Activated naive CD8-positive, alpha-beta T cell treated with anti-CD3 and anti-CD28 coated beads, Interleukin-2, amount 50 U/mL, for 24 hours (primary cell): Measurements from ENCODE around the gene MEIS3.
A peak's percentile ranks its signal among the peaks of the same experiment; 100 is the strongest.
"Not testable (repeated sequence)": the region's sequence is repeated elsewhere in the genome, so short reads cannot be mapped to it uniquely, and the experiment has no call there.

ENCODE experiments used
- ATAC-seq: fragments of 150-1000 bp; cut with Tn5 transposase; one replicate; pipeline ENCODE4 v1.10.0; 2021
- DNase-seq: peaks from one replicate; pipeline ENCODE4 v3.0.0; 2021
- H3K27ac Mint-ChIP-seq: one replicate; pipeline ENCODE4 v1.8.0; 2021; ENCODE audit warnings: mild to moderate bottlenecking, mixed read lengths
- H3K27me3 Mint-ChIP-seq: one replicate; pipeline ENCODE4 v1.8.0; 2021; ENCODE audit warnings: mixed read lengths
- H3K36me3 Mint-ChIP-seq: one replicate; pipeline ENCODE4 v1.8.0; 2021; ENCODE audit warnings: low read depth, mixed read lengths
- H3K4me1 Mint-ChIP-seq: one replicate; pipeline ENCODE4 v1.8.0; 2021; ENCODE audit warnings: mixed read lengths
- H3K4me3 Mint-ChIP-seq: one replicate; pipeline ENCODE4 v1.8.0; 2021; ENCODE audit warnings: mild to moderate bottlenecking, moderate library complexity, mixed read lengths
- H3K9me3 Mint-ChIP-seq: one replicate; pipeline ENCODE4 v1.8.0; 2021; ENCODE audit warnings: mixed read lengths

MEIS3 gene

DNA sequence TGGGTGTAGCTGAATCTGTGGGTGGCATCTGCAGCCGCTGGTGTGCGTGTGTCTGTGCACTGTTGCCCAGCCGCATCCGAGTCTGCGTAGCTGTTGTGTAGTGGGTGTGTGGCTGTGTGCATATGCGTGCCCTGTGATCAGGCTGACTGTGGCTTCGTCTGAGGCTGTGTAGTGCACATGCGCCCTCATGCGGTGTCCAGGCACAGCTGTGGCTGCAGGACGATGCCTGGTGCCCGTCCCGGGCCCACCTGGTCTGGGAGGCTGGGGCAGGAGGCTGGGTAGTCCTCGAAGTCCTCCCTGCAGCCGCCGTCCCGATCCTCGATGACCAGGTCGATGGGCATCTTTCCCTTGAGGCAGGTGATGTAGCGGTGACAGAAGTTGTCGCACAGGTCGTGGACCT is 4.9 kb downstream of the MEIS3 start:
- Mint-ChIP-seq H3K4me3 (no peak overlapping the region), H3K9me3 (no peaks in the 10 kb centered on the region), H3K4me1 (peaks cover 10% of the 10 kb centered on the region), H3K27me3 (peaks cover 49% of the 10 kb centered on the region), H3K27ac (no peak overlapping the region), H3K36me3 (no peaks in the 10 kb centered on the region)
- ATAC-seq (no peak), DNase-seq (no peak)

DNA sequence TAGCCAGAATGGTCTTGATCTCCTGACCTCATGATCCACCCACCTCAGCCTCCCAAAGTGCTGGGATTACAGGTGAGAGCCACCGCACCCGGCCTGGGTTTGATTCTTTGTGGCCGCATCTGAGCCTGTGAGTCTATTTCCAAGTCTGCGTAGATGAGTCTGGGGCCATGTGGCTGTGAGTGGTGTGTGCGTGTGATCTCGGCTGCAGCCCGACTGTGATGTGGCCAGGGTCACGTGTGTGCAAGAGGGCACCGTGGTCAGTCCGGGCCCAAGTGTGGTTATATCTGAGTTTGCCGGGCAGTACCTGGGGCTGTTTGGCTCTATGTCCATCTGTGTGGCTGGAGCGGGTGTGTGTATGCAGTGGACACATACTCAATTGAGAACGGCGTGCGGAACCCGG is 5.4 kb downstream of the MEIS3 start:
- Mint-ChIP-seq H3K27ac (no peak overlapping the region), H3K4me3 (no peak overlapping the region), H3K27me3 (peaks cover 54% of the 10 kb centered on the region), H3K9me3 (no peaks in the 10 kb centered on the region), H3K36me3 (no peaks in the 10 kb centered on the region), H3K4me1 (peaks cover 10% of the 10 kb centered on the region)
- ATAC-seq (no peak), DNase-seq (no peak)

DNA sequence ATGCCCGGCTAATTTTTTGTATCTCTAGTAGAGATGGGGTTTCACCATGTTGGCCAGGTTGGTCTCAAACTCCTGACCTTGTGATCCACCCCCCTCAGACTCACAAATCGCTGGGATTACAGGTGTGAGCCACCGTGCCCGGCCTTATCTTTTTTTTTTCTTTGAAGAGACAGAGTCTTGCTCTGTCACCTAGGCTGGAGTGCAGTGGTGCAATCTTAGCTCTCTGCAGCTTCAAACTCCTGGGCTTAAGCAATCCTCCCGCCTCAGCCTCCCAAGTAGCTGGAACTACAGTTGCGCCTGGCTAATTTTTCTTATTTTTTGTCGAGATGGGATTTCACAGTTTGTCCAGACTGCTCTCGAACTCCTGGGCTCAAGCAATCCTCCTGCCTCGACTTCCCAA is 7.6 kb downstream of the MEIS3 start:
- H3K27me3 Mint-ChIP-seq, result peaks cover 47% of the 10 kb centered on the region
- not testable (repeated sequence) for H3K9me3 Mint-ChIP-seq, ATAC-seq, H3K4me1 Mint-ChIP-seq, H3K4me3 Mint-ChIP-seq, DNase-seq, H3K36me3 Mint-ChIP-seq, H3K27ac Mint-ChIP-seq

DNA sequence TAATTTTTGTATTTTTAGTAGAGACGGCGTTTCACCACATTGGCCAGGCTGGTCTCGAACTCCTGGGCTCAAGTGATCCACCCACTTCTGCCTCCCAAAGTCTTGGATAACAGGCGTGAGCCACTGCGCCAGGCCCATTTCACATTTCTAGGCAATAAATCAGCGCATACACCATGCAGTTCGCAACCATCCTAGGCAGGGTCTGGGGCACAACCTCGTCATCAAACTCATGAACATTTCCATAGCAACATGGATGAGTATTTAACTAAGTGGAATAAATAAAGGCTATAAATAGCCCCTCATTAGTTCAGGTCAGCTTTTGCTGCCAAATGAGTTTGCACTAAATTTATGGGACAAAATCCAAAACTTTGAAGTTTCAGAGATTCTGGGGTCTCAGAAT is 8.2 kb downstream of the MEIS3 start:
- no peak for ATAC-seq
- H3K36me3 Mint-ChIP-seq, result no peaks in the 10 kb centered on the region
- H3K4me3 Mint-ChIP-seq, result no peak overlapping the region
- peaks cover 47% of the 10 kb centered on the region for H3K27me3 Mint-ChIP-seq
- H3K9me3 Mint-ChIP-seq, result no peaks in the 10 kb centered on the region
- H3K4me1 Mint-ChIP-seq, result no peaks in the 10 kb centered on the region
- H3K27ac Mint-ChIP-seq, result no peak overlapping the region
- no peak for DNase-seq

DNA sequence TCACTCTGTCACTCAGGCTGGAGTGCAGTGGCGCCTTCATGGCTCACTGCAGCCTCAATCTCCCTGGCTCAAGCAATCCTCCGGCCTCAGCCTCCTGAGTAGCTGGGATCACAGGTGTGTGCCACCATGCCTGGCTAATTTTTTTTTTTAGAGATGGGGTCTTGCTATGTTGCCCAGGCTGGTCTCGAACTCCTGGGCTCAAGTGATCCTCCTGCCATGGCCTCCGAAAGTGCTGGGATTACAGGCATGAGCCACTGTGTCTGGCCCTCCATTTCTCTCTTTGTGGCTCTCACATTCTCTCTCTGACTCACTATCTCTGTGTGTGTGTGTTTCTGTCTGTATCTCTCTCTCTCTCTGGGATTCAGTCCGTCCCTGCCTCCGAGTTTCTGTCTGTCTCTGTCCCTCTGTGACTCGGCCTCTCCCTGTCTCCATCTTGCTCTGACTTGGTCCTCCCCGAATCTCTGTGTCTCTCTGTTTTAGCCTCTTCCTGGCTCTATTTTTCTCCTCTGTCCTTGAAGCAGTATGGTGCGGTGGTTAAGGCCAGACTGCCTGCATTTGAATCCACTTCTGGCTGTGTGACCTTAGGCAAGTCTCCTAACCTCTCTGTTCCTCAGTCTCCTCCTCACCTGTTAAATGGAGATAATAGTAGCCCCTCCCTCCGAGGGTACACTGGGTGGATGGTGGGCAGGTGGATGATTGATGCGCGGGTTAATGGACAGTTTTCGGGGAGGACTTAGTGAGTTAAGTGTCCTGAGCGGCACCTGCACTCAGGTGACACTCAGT is 11.0 kb downstream of the MEIS3 start:
- Mint-ChIP-seq H3K4me1 (no peaks in the 10 kb centered on the region), H3K9me3 (no peaks in the 10 kb centered on the region), H3K4me3 (no peak overlapping the region), H3K27me3 (peaks cover 53% of the 10 kb centered on the region), H3K36me3 (no peaks in the 10 kb centered on the region), H3K27ac (no peak overlapping the region)
- ATAC-seq (no peak), DNase-seq (no peak)

DNA sequence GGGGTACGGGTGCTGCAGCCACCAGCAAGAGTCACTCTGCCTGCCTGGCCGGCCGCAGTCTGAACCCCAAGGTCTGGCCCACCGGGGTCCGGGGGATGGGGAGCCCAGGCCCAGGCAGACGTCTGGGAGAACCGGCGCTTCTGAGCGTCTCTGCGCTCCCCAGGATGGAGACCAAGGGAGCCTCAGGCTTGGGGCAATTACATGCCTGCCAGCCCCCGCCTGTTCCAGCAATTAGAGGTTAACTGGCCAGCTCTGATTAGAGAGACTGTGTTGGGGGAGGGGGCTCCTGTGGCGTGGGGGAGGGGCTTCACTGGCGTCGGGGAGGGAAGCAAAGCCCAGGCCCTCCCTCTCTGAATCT is 11.9 kb downstream of the MEIS3 start:
- no peaks in the 10 kb centered on the region for H3K36me3 Mint-ChIP-seq
- no peak overlapping the region for H3K4me3 Mint-ChIP-seq
- no peak for ATAC-seq
- H3K9me3 Mint-ChIP-seq, result no peaks in the 10 kb centered on the region
- no peaks in the 10 kb centered on the region for H3K4me1 Mint-ChIP-seq
- peaks cover 52% of the 10 kb centered on the region for H3K27me3 Mint-ChIP-seq
- no peak overlapping the region for H3K27ac Mint-ChIP-seq
- no peak for DNase-seq

DNA sequence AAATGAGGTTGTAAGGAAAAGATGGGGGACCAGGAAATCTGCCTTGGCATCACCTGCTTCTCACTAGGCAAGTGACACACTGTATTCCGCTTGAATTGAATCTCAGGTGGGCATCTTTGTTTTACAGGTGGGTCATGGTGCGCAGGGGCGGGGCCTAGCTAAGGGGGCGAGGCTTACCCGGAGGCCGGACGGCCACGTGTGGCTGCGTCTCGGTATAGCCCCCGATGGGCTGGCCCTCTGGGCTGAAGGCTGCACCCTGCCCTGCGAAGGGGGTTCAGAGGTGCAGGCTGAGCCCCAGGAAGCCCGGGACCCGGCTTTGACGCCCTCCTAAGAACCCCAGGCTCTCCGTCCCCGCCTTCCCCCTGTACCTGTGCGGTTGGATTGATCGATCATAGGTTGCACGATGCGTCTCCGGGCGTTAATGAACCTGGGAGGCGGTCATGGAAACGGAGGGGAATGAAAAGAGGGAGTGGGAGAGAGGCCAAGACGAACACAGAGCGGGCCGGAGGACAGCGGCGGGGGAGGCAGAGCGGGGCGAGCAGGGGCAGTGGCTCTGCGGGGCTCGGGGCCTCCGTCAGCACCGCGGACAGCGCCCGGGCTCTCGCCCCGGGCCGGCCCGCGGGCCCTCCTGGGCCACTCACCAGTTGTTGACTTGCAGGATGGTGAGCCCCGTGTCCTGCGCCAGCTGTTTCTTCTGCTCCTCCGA is 12.5 kb downstream of the MEIS3 start:
- Mint-ChIP-seq H3K9me3 (no peaks in the 10 kb centered on the region), H3K27ac (no peak overlapping the region), H3K4me1 (no peaks in the 10 kb centered on the region), H3K27me3 (peaks cover 52% of the 10 kb centered on the region), H3K4me3 (no peak overlapping the region), H3K36me3 (no peaks in the 10 kb centered on the region)
- ATAC-seq (peak; percentile 48), DNase-seq (no peak)

DNA sequence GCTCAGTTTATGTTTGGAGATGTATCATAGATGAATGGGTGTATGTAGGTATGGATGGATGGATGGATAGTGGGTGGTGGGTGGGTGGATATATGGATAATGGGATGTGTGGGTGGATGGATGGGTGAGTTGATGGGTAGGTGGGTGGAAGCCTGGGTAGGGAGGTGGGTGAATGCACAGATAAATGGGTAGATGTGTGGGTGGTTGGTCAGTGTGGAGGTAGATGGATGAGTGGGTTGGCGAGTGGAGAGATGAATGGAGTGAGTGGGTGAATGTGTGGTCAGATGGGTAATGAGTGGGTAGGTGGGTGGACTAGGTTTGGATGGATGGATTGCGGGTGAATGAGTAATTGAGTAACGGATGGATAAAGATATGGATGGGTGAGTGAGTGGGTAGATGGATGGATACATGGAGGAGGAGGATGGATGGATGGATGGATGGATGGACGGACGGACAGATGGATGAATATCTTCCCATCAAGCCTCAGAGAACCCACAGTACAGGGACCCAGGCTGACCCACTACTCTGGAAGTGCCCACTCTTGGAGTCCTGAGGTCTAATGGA is 13.4 kb downstream of the MEIS3 start:
- Mint-ChIP-seq H3K9me3 (no peaks in the 10 kb centered on the region), H3K4me3 (no peak overlapping the region), H3K27me3 (peaks cover 52% of the 10 kb centered on the region), H3K4me1 (no peaks in the 10 kb centered on the region), H3K27ac (no peak overlapping the region), H3K36me3 (no peaks in the 10 kb centered on the region)
- ATAC-seq (peak; percentile 25), DNase-seq (no peak)

DNA sequence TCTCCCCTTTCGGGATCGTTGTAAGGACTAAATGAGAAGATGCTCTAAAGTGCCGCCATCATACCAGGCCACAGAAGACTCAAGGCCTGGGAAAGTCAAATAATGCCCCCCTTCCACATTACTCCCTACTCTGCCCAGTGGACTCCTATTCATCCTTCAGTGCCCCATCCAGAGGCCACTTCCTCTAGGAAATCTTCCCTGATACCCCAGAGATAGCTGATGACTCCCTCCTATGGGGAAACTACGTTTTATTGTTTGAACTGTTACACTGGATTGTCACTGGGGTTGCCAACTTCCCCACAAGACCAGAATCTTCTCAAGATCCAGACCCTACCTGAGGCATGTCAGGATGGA is 14.2 kb downstream of the MEIS3 start:
- H3K4me1 Mint-ChIP-seq, result no peaks in the 10 kb centered on the region
- H3K36me3 Mint-ChIP-seq, result no peaks in the 10 kb centered on the region
- H3K9me3 Mint-ChIP-seq, result no peaks in the 10 kb centered on the region
- ATAC-seq, result no peak
- no peak overlapping the region for H3K4me3 Mint-ChIP-seq
- peaks cover 52% of the 10 kb centered on the region for H3K27me3 Mint-ChIP-seq
- no peak for DNase-seq
- no peak overlapping the region for H3K27ac Mint-ChIP-seq

DNA sequence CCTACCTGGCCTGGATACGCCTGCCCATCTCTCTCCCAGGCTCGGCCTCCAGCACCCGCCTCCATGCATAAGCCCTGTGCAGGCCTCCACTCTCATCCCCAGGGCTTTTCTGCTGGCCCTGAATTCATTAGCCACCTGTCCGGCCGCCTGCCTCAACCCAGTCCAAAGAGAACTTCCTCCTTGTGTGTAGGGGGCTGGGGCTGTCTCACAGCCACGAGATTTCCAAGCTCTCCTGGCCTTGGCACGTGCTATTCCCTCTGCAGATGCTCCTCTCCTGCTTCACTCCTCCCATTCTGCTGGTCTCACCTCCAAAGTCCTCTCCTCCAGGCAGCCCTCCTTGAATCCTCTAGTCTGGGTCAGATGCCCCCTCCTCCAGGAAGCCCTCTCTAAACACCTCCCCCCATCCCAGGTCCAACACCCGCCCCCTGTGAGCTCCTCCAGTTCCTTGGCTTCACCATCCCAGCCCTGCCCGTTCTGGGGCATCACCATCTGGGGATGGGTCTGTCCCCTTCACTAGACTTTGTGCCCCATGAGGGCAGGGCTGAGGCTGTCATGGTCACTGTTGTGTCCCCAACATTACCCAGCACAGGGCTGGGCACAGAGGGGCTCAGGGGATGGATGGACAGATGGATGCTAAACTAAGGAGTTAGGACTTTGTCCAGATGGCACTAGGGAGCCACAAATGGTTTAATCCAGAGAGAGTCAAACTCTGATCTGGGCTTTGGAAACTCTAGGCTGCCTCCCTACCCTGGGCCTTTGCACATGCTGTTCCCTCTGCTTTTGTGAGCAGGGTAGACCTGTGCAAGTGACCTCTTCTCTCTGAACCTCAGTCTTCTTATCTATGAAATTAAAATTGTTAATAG is 14.8 kb downstream of the MEIS3 start:
- Mint-ChIP-seq H3K27ac (no peak overlapping the region), H3K9me3 (no peaks in the 10 kb centered on the region), H3K4me3 (no peak overlapping the region), H3K4me1 (no peaks in the 10 kb centered on the region), H3K27me3 (peaks cover 52% of the 10 kb centered on the region), H3K36me3 (no peaks in the 10 kb centered on the region)
- no peak for DNase-seq
- ATAC-seq, result no peak

DNA sequence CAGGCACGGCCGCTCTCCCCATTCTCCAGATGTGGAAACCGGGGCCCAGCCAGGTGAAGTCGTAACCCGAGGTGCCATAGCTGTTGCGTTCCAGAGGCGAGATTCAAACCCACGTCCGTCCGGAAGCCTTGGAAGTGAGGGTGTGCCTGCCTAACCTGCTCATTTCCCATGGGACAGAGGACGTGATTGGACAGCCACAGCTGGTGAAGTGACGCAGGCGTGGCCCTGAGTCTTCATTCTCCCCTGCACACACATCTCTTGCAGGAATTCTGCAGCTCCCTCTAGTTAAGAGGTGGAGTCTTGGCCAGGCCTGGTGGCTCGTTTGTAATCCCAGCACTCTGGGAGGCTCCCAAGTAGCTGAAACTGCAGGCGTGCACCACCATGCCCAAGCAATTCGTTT is 16.8 kb downstream of the MEIS3 start:
- Mint-ChIP-seq H3K4me3 (no peak overlapping the region), H3K27ac (no peak overlapping the region), H3K9me3 (no peaks in the 10 kb centered on the region), H3K4me1 (no peaks in the 10 kb centered on the region), H3K36me3 (no peaks in the 10 kb centered on the region), H3K27me3 (peaks cover 34% of the 10 kb centered on the region)
- DNase-seq, result no peak
- ATAC-seq, result no peak

DNA sequence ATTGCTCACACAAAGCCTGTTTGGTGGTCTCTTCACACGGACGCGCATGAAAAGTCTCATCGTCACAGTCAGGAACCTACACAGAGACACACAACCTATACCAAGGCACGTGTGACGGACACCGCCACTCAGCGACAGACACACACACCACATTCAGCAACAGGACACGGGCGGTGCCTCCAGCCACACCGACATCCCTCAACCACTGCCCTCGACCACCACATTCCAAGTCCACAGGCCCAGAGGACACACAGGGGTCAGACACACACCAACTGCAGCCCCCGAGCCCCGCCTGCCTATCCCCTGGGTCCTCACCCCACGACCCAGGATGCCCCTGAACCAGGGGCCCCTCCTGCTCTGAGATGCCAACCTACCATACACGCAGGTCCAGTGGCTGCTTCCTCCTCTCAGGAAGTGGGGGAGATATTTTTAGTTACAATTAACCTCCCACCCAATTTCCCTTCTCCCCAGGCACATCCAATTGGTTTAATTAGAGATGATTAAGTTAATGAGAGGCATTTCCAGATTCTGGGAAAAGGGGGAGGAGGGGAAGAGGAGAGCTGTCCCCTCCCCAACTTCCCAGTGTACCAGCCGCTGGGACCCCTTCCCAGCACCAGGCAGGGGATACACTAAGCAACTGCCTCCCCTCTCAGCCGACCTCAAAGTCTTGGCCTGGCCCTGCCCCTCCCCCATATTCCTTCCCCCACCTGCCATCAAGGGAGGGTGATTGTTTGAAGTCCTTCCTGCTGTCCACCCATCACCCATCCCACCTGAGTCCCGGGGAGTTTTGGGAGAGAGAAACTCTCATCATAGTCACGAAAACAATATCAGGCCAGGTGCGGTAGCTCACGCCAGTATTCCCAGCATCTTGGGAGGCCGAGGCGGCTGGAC is 20.4 kb downstream of the MEIS3 start:
- no peaks in the 10 kb centered on the region for H3K36me3 Mint-ChIP-seq
- ATAC-seq (no peak), DNase-seq (no peak)
- no peaks in the 10 kb centered on the region for H3K4me1 Mint-ChIP-seq
- no peak overlapping the region for H3K27ac Mint-ChIP-seq
- no peak overlapping the region for H3K4me3 Mint-ChIP-seq
- no peaks in the 10 kb centered on the region for H3K9me3 Mint-ChIP-seq
- H3K27me3 Mint-ChIP-seq, result peaks cover 12% of the 10 kb centered on the region

DNA sequence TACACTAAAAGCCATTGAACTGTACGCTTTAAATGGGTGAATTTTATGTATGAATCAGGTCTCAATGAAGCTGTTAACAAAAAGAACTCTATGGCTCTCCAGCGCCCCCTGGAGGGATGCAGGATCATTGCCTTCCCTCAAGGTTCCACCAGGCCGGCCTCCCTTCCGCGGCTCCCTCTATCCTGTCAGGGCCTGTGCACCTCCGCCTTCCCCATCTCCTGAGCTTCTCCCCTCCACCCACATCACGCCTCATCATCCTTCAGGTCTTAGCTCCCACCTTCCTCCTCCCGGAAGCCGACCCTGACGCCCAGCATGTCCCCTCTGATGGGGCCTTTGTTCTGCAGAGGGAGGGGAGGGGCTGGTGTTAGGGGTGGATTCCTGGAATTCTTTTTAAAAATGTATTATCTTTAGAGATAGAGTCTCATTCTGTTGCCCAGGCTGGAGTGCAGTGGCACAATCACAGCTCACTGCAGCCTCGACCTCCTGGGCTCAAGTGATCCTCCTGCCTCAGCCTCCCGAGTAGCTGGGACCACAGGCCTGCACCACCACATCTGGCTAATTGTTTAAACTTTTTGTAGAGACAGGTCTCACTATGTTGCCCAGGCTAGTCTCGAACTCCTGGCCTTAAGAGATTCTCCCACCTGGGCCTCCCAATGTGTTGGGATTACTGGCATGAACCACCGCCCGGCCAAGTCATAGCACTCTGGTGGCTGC is 27.7 kb downstream of the MEIS3 start:
- Mint-ChIP-seq H3K9me3 (no peaks in the 10 kb centered on the region), H3K4me3 (no peak overlapping the region), H3K4me1 (no peaks in the 10 kb centered on the region), H3K36me3 (no peaks in the 10 kb centered on the region), H3K27me3 (peaks cover 5% of the 10 kb centered on the region), H3K27ac (no peak overlapping the region)
- peak; percentile 89 for DNase-seq
- peak; percentile 77 for ATAC-seq
